Caco-2 (cell line): Measurements from ENCODE around the gene NIT2. TPM values are rescaled to one million over a fixed set of nuclear protein-coding genes. Genes with fewer than 3 reads are reported as not detected.

Experiments used
- BruUV-seq: library from RNA; stranded (reverse); fragments of 400-500 nt; replicated peaks from 2 replicates; lab custom pipeline; 2021; lab: Mats Ljungman, UMichigan
- CTCF ChIA-PET: fragments of 300-600 bp; sonication (Branson Sonifier 250); formaldehyde crosslinking; loops from one replicate; lab custom pipeline; 2022; ENCODE audit warnings: antibody characterized with exemption; lab: Charles Lee
- POLR2A ChIA-PET: fragments of 300-600 bp; sonication (Branson Sonifier 250); formaldehyde crosslinking; loops from one replicate; lab custom pipeline; 2022; ENCODE audit warnings: antibody characterized with exemption; lab: Charles Lee
- DNase-seq, 2 experiments: peaks; one replicate each; pipeline versions ENCODE4 v3.0.0 to v3.0.0-alpha.2; 2020 to 2022
- H3K27me3 ChIP-seq: replicated peaks from 2 replicates; pipeline ENCODE4 v1.6.0; 2011; ENCODE audit warnings: low read length; ENCODE audit not compliant: control insufficient read depth, insufficient read depth
- H3K36me3 ChIP-seq: 2 replicates; pipeline ENCODE4 v1.5.1; 2011; ENCODE audit warnings: low read length; ENCODE audit not compliant: control insufficient read depth, insufficient read depth
- H3K4me1 ChIP-seq: fragments of 250-450 bp; sonication (Bioruptor Pico); 2 replicates; pipeline ENCODE4 v1.5.1; 2020; ENCODE audit warnings: mild to moderate bottlenecking
- H3K4me3 ChIP-seq: 2 replicates; pipeline ENCODE4 v1.5.1; 2011; ENCODE audit warnings: low read depth, mild to moderate bottlenecking, control low read depth, low read length
- H3K9me3 ChIP-seq: fragments of 250-450 bp; sonication (Bioruptor Pico); 2 replicates; pipeline ENCODE4 v1.5.1; 2020; ENCODE audit warnings: mild to moderate bottlenecking, moderate library complexity
- H3K27ac Mint-ChIP-seq: one replicate; pipeline ENCODE4 v1.8.0; 2022; ENCODE audit warnings: mixed read lengths; ENCODE audit not compliant: unreplicated experiment
- H3K27me3 Mint-ChIP-seq: one replicate; pipeline ENCODE4 v1.8.0; 2022; ENCODE audit warnings: mixed read lengths; ENCODE audit not compliant: insufficient read depth, unreplicated experiment
- H3K36me3 Mint-ChIP-seq: one replicate; pipeline ENCODE4 v1.8.0; 2022; ENCODE audit warnings: mild to moderate bottlenecking, mixed read lengths; ENCODE audit not compliant: insufficient read depth, unreplicated experiment
- H3K4me1 Mint-ChIP-seq: one replicate; pipeline ENCODE4 v1.8.0; 2022; ENCODE audit warnings: low read depth, mixed read lengths; ENCODE audit not compliant: unreplicated experiment
- H3K4me3 Mint-ChIP-seq: one replicate; pipeline ENCODE4 v1.8.0; 2022; ENCODE audit warnings: mild to moderate bottlenecking, moderate library complexity, mixed read lengths; ENCODE audit not compliant: unreplicated experiment
- H3K9me3 Mint-ChIP-seq: one replicate; pipeline ENCODE4 v1.8.0; 2022; ENCODE audit warnings: mixed read lengths; ENCODE audit not compliant: unreplicated experiment
- CTCF ChIP-seq, 2 experiments: fragments of 200-600 bp in 1 of 2; IDR thresholded peaks; 1 replicate in 1 of 2; 2 replicates in 1 of 2; pipeline versions ENCODE4 v1.5.1 to v1.8.0; 2011 to 2022; ENCODE audit warnings: antibody characterized with exemption in 1 of 2, control low read depth in 1 of 2, inconsistent platforms in 1 of 2, low read depth in 1 of 2, low read length in 1 of 2, mild to moderate bottlenecking in 1 of 2, moderate library complexity in 1 of 2; ENCODE audit not compliant: insufficient read depth in 1 of 2, severe bottlenecking in 1 of 2, unreplicated experiment in 1 of 2
- intact Hi-C: fragments of 100-400 bp; cut with micrococcal nuclease; formaldehyde crosslinking; loops from one replicate; pipeline ENCODE4 v1.10.0; 2022; ENCODE audit not compliant: unreplicated experiment
- total RNA-seq: library from RNA; stranded (reverse); gene quantifications from 2 replicates; pipeline ENCODE4 v1.2.3, GENCODE V29; 2022

NIT2 gene
- total RNA-seq, 1 experiment from 2014 or later, result 64.1 TPM

DNA sequence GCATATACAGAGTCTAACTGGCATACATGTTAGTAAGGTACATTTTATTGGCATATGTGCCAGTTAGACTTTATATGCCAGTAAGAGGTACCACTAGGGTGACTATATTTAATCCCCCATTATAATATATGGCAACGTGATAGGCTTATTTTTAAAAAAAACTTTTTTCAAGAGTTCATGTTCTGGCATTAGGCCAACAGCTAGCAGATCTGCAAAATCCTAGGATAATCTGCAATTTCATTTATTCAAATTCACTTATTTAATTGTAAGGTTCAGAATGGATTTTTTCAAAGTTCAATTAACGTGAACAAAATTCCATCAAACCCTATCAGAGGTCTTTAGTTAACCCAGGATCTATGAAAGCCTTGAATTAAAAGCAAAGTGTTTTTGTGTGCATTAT is 31.9 kb downstream of the NIT2 start:
- no peaks in the 10 kb centered on the region for H3K9me3 Mint-ChIP-seq
- POLR2A ChIA-PET, result no interaction called here
- intact Hi-C loops, result no loop called here
- no TSS peak for BruUV-seq
- no peak for TF ChIP-seq CTCF (IDR thresholded peaks at IDR 0.05; ENCODE audit: insufficient read depth in 1 of 2, low read depth in 1 of 2, low read length in 1 of 2, severe bottlenecking in 1 of 2, unreplicated experiment in 1 of 2)
- CTCF ChIA-PET, result no interaction called here
- DNase-seq, result no peak
- H3K27ac Mint-ChIP-seq, result no peak overlapping the region
- H3K4me3 Mint-ChIP-seq, result no peak overlapping the region
- Histone ChIP-seq H3K4me1 (no peaks in the 10 kb centered on the region), H3K4me3 (no peak overlapping the region), H3K36me3 (peaks cover 3% of the 10 kb centered on the region; the same call in 1 of the 2 replicates), H3K9me3 (no peaks in the 10 kb centered on the region), H3K27me3 (no peaks in the 10 kb centered on the region)
- H3K4me1 Mint-ChIP-seq, result no peaks in the 10 kb centered on the region
- no peaks in the 10 kb centered on the region for H3K27me3 Mint-ChIP-seq
- peaks cover 54% of the 10 kb centered on the region for H3K36me3 Mint-ChIP-seq

DNA sequence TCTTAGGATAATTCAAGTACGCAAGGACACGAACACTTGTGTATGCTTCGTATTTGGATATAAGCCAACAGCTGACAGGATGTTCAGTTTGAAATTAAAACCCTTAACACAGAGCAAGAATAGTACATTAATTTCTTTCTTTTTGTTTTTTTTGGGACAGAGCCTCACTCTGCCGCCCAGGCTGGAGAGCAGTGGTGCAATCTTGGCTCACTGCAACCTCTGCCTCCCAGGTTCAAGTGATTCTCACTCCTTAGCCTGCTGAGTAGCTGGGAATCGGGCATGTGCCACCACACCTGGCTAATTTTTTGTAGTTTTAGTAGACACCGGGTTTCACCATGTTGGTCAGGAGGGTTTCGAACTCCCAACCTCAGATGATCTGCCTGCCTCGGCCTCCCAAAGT is 33.9 kb downstream of the NIT2 start:
- no peaks in the 10 kb centered on the region for H3K36me3 ChIP-seq
- Mint-ChIP-seq H3K27me3 (no peaks in the 10 kb centered on the region), H3K27ac (no peak overlapping the region), H3K9me3 (no peaks in the 10 kb centered on the region), H3K4me1 (no peaks in the 10 kb centered on the region), H3K36me3 (peaks cover 57% of the 10 kb centered on the region), H3K4me3 (no peak overlapping the region)
- DNase-seq, result no peak
- ChIA-PET POLR2A (no interaction called here), CTCF (no interaction called here)
- intact Hi-C loops, result no loop called here
- H3K4me1 ChIP-seq, result no peaks in the 10 kb centered on the region
- H3K4me3 ChIP-seq, result no peak overlapping the region
- H3K27me3 ChIP-seq, result no peaks in the 10 kb centered on the region
- no peaks in the 10 kb centered on the region for H3K9me3 ChIP-seq
- no peak for TF ChIP-seq CTCF (IDR thresholded peaks at IDR 0.05; ENCODE audit: insufficient read depth in 1 of 2, low read depth in 1 of 2, low read length in 1 of 2, severe bottlenecking in 1 of 2, unreplicated experiment in 1 of 2)
- no TSS peak for BruUV-seq

GRCh38 chr3:100370756-100371155 is 36.2 kb downstream of the NIT2 start:
- Histone ChIP-seq H3K4me1 (no peaks in the 10 kb centered on the region), H3K27me3 (no peaks in the 10 kb centered on the region), H3K4me3 (no peak overlapping the region), H3K36me3 (no peaks in the 10 kb centered on the region), H3K9me3 (no peaks in the 10 kb centered on the region)
- no peak for TF ChIP-seq CTCF (IDR thresholded peaks at IDR 0.05; ENCODE audit: insufficient read depth in 1 of 2, low read depth in 1 of 2, low read length in 1 of 2, severe bottlenecking in 1 of 2, unreplicated experiment in 1 of 2)
- intact Hi-C loops, result no loop called here
- POLR2A ChIA-PET, result no interaction called here
- CTCF ChIA-PET, result no interaction called here
- no TSS peak for BruUV-seq
- Mint-ChIP-seq H3K4me1 (no peaks in the 10 kb centered on the region), H3K9me3 (no peaks in the 10 kb centered on the region), H3K36me3 (peaks cover 47% of the 10 kb centered on the region), H3K27me3 (no peaks in the 10 kb centered on the region), H3K27ac (no peak overlapping the region), H3K4me3 (no peak overlapping the region)
- DNase-seq, result no peak
